PFSK-1 (cell line): ENCODE measurements around the gene RFX2.

ENCODE experiments used
- FOXP2 ChIP-seq: optimal IDR thresholded peaks from 2 replicates; pipeline ENCODE3; 2011; ENCODE audit warnings: borderline replicate concordance, control low read depth, inconsistent platforms; ENCODE audit not compliant: insufficient read depth; ENCODE audit errors: extremely low read length, extremely low read depth
- POLR2AphosphoS5 ChIP-seq: IDR thresholded peaks from 2 replicates; pipeline ENCODE4 v1.6.1; 2012; ENCODE audit warnings: low read depth, mild to moderate bottlenecking, control low read depth, low read length, moderate library complexity
- SIN3A ChIP-seq: IDR thresholded peaks from 2 replicates; pipeline ENCODE4 v1.6.1; 2012; ENCODE audit warnings: mild to moderate bottlenecking, low read length, moderate library complexity, borderline replicate concordance; ENCODE audit not compliant: insufficient read depth
- TAF1 ChIP-seq: IDR thresholded peaks from 2 replicates; pipeline ENCODE4 v1.6.1; 2012; ENCODE audit warnings: low read length, control low read depth, borderline replicate concordance; ENCODE audit not compliant: insufficient read depth
- TF ChIP-seq, protein P1 (sequence below), 2 experiments: IDR thresholded peaks; 2 replicates each; pipeline versions ENCODE4 v1.6.1 to v1.8.0; 2011 to 2012; ENCODE audit warnings: low read depth in 2 of 2, low read length in 2 of 2, control low read depth in 1 of 2, inconsistent platforms in 1 of 2, mild to moderate bottlenecking in 1 of 2, moderate library complexity in 1 of 2; ENCODE audit not compliant: insufficient read depth in 1 of 2

The RFX2 gene

DNA sequence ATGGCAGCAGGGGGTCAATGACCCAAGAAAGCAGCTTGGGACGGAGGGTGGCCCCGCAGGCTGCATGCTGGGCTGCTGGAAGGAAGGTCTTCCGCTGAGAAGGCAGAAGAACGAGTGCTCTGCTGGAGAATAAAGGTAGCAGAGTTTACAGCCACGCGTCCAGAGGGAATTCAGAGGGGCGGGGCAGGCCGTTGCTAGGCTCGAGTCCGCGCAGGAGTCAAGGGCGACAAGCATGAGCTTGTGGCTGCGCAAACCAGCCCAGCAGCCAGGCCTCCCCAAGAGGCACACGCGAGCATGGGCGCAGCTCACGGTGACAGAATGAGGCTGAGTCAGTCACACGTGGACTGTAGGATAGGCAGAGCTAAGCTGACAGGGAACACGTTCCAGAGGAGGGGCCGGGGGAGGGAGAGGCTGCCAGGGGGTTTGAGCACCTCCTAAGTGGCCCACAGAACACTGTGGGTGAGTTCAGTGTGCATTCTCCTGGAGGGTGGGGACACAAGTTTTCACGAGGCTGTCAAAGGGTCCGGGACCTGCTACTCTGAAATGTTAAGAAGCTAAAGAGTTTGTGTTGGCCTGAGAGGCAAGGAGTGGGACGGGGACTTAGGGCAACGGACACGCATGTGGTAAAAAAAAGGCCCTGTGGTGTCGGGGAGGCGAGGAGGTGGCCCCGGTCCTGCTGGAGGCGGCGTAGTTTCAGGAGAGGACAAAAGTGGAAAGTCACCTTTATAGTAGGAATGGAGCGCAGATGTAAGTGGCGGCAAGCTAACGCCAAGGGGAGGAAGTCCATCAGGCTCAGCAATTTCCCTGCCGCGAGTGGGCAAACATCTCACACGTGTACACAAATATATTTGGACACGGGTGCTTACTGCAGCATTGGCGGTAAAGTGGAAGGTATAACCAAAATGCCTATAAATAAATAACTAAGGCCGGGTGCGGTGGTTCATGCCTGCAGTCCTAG is 17.7 kb downstream of the RFX2 start:
- TF ChIP-seq, protein P1, sequence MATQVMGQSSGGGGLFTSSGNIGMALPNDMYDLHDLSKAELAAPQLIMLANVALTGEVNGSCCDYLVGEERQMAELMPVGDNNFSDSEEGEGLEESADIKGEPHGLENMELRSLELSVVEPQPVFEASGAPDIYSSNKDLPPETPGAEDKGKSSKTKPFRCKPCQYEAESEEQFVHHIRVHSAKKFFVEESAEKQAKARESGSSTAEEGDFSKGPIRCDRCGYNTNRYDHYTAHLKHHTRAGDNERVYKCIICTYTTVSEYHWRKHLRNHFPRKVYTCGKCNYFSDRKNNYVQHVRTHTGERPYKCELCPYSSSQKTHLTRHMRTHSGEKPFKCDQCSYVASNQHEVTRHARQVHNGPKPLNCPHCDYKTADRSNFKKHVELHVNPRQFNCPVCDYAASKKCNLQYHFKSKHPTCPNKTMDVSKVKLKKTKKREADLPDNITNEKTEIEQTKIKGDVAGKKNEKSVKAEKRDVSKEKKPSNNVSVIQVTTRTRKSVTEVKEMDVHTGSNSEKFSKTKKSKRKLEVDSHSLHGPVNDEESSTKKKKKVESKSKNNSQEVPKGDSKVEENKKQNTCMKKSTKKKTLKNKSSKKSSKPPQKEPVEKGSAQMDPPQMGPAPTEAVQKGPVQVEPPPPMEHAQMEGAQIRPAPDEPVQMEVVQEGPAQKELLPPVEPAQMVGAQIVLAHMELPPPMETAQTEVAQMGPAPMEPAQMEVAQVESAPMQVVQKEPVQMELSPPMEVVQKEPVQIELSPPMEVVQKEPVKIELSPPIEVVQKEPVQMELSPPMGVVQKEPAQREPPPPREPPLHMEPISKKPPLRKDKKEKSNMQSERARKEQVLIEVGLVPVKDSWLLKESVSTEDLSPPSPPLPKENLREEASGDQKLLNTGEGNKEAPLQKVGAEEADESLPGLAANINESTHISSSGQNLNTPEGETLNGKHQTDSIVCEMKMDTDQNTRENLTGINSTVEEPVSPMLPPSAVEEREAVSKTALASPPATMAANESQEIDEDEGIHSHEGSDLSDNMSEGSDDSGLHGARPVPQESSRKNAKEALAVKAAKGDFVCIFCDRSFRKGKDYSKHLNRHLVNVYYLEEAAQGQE (IDR thresholded peaks at IDR 0.05; ENCODE audit: insufficient read depth in 1 of 2, low read depth in 2 of 2, low read length in 2 of 2) = no peak
- no peak for TF ChIP-seq POLR2AphosphoS5
- no peak for TF ChIP-seq TAF1
- no peak for TF ChIP-seq FOXP2
- TF ChIP-seq SIN3A = no peak

DNA sequence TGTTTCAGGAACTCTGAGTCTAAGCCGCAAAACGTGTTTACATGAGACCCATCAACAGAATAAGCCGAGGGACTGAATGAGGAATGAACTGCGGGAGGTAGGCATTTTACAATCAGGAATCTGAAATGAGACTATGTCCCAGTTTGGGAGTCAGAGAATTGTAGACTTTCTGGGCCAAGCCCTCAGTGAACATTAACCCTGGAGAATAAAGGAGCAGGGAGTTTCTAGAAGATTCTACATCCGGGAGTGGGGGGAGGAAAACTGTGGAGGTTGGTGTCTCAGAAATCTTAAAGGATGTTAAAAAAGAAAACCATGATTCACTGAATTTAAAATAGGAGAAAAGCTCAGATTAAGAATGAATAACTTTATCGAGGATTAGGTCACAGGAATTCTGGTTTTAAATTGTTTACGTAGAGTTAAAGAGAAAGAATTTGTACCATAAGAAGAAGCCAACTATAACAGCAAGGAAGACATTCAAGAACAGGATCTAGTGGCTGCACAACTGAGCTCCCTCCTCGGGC is 18.5 kb downstream of the RFX2 start:
- no peak for TF ChIP-seq TAF1
- TF ChIP-seq SIN3A = no peak
- TF ChIP-seq FOXP2 = no peak
- TF ChIP-seq POLR2AphosphoS5 = no peak
- TF ChIP-seq, protein P1 (IDR thresholded peaks at IDR 0.05; ENCODE audit: insufficient read depth in 1 of 2, low read depth in 2 of 2, low read length in 2 of 2) = no peak

DNA sequence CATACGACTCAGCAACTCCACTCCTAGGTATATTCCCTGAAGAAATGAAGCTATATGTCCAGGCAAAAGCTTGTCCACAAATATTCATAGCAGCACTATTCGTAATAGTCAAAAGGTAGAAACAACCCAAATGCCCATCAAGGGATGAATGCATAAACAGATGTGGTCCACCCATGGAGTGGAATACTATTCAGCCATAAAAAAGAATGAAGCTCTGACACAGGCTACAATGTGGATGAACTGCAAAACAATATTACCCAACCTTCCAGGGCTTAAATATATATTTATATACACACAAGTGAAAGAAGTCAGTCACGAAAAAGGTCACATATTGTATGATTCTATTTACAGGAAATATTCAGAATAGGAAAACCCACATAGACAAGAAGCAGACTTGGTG is 19.7 kb downstream of the RFX2 start:
- TF ChIP-seq, protein P1 (IDR thresholded peaks at IDR 0.05; ENCODE audit: insufficient read depth in 1 of 2, low read depth in 2 of 2, low read length in 2 of 2) = no peak
- TF ChIP-seq FOXP2 = no peak
- no peak for TF ChIP-seq SIN3A
- TF ChIP-seq POLR2AphosphoS5 = no peak
- no peak for TF ChIP-seq TAF1

- no peak for TF ChIP-seq POLR2AphosphoS5
- TF ChIP-seq SIN3A = no peak
- TF ChIP-seq, protein P1 (IDR thresholded peaks at IDR 0.05; ENCODE audit: insufficient read depth in 1 of 2, low read depth in 2 of 2, low read length in 2 of 2) = no peak
- no peak for TF ChIP-seq TAF1
- no peak for TF ChIP-seq FOXP2
Observed at GRCh38 chr19:6088602-6089049, 21.7 kb downstream of the RFX2 start.
